GM18505 (cell line): ENCODE data around the gene TIMM8B.
"Not testable (repeated sequence)": the region's sequence is repeated elsewhere in the genome, so short reads cannot be mapped to it uniquely, and the experiment has no call there.

Source experiments
- ATAC-seq: cut with Tn5 transposase; IDR thresholded peaks from one replicate; pipeline ENCODE4 v1.9.1; 2021; ENCODE audit not compliant: unreplicated experiment
- POLR2A ChIP-seq: IDR thresholded peaks from 4 replicates; pipeline ENCODE4 v1.6.1; 2011; ENCODE audit warnings: borderline replicate concordance; ENCODE audit not compliant: insufficient read depth, insufficient read length; ENCODE audit errors: extremely low read depth

Gene TIMM8B

DNA sequence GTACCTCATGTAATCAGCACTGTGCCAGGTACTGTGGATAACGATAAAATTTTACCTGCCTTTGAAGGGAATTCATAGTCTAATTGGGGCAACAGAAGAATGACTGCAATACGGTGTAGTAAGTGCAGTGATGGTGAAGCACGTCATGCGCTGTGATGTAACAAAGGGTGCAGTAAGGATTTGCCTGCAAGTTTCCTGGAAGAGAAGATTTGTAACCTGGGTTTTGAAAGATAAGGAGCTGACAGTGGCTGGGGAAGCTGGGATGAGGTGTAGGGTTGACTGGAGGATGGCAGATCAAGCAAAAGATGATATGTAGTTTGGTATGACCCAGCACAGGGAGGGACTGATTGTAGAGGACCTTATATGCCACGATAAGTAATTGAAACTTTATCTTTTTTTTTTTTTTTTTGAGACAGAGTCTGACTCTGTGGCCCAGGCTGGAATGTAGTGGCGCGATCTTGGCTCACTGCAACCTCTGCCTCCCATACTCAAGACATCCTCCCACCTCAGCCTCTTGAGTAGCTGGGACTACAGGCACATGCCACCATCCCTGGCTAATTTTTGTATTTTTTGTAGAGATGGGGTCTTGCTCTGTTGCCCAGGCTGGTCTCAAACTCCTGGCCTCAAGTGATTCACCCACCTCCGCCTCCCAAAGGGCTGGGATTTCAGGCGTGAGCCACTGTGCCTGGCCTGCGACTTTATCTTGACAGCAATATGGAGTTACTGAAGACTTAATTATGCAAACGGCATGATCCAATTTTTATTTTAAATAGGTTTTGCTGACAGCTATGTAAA lies 11.4 kb upstream of the TIMM8B start:
- no peak for ATAC-seq
- TF ChIP-seq POLR2A = no peak

GRCh38 chr11:112096194-112096593 lies 9.6 kb upstream of the TIMM8B start:
- TF ChIP-seq POLR2A = no peak
- ATAC-seq = no peak

DNA sequence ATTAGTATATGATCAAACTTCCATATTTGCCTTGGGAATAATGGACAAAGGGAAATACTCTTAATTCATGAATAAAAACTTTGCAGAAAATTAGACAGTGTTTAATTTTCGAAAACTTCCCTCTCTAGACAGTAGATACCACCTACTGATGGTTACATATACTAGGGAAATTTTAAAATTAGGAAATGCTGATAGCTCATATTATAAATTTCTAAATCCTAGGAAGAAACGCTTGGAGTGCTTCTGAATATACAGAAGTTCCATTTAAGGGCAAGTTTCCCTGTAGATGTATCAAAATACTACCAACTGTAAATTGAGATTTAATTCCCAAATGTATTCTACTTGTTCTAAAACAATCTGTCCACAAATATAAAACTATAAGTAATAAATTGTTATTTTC lies 8.7 kb upstream of the TIMM8B start:
- ATAC-seq = not testable (repeated sequence)

- no peak for ATAC-seq
- no peak for TF ChIP-seq POLR2A
Observed at GRCh38 chr11:112087212-112087611, 656 bp upstream of the TIMM8B start.

- no peak for TF ChIP-seq POLR2A
- peak; percentile 28 for ATAC-seq
Observed at GRCh38 chr11:112085822-112086421, 634 bp downstream of the TIMM8B start.

DNA sequence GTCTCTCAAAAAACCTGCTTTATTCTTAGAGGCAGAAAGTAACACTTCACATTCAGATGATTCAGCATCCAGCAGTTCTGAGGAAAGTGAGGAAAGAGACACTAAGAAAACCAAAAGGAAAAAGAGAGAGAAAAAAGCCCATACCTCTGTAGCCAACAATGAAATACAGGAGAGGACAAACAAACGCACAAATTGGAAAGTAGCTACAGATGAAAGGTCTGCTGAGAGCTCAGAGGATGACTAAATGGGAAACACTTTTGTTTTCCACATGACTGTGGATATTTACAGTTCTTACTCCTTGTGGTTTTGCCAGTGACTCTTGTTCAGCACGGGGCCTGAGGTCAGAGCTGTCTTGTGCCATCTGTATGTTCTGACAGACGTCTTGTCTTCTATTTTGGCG lies 3.8 kb downstream of the TIMM8B start:
- TF ChIP-seq POLR2A = no peak
- no peak for ATAC-seq

DNA sequence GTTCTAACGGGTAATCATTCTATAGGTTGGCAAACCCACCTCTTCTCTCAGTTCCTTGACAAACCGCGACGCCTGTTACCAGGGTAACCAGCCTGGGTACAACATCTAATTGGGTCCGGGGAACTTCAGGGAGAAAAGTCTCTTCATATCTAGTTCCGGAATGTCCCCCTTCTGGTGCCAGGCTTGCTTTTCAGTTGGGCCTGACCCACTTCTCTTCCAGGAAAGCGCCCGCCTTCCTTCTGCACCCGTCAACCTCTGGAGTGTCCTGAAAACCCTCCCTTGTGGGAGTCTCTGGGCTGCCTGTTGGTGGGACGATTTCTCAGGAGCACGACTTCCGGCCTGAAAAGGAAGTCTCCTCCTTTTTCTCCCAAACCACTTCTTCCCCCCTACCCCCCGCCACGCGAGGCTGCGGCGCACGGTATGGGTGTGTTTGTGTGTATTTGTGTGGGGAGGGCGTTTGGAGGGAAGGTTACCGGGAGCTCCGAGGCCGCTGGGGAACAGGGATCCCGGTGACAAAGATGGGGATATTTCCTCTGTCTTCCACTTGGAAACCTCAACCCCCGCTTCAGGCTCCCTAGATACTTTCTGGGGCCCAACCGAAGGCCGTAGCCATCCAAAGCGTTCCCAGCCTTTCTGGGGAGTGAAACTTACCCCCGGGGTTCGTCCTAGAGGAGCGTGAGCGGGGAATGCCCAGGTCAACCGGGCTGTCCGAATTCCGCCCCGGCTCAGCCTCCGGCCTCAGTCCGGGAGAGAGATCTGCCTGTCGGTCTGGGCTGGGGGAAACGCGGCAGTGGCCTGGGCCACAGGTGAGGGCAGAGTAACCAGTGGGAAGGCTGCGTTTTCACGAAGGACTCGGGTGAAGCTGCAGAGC lies 12.4 kb downstream of the TIMM8B start, which contains the start of the genes NKAPD1 and PIH1D2:
TSS of gene NKAPD1 (plus strand) at position 359 of the 871 bp plus-strand sequence. CDS start 1,276 bp downstream, outside the sequence.
TSS of gene PIH1D2 (minus strand) at position 77 of the 871 bp plus-strand sequence. CDS start 843 bp downstream, outside the sequence.
- TF ChIP-seq POLR2A = peak; percentile 65
- ATAC-seq = peak; percentile 84

GRCh38 chr11:112062923-112063322 lies 23.6 kb downstream of the TIMM8B start:
- no peak for TF ChIP-seq POLR2A
- no peak for ATAC-seq

- ATAC-seq = no peak
Observed at GRCh38 chr11:112058103-112058502, 28.5 kb downstream of the TIMM8B start.

DNA sequence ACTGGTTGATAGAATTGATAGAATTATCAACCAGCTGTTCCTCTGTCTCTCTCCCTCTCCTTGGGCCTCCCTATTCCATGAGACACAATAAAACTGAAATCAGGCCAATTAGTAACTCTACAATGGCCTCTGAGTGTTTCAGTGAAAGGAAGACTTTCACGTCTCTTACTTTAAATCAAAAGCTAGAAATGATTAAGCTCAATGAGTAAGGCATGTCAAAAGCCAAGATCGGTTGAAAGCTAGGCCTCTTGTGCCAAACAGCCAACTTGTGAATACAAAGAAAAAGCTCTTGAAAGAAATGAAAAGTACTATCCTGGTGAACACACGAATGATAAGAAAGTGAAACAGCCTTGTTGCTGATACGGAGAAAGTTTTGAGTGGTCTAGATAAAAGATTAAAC lies 29.4 kb downstream of the TIMM8B start:
- TF ChIP-seq POLR2A = no peak
- no peak for ATAC-seq

More at GRCh38 chr11:112058103-112058502, 28.5 kb downstream of the TIMM8B start:
- TF ChIP-seq POLR2A = no peak

DNA sequence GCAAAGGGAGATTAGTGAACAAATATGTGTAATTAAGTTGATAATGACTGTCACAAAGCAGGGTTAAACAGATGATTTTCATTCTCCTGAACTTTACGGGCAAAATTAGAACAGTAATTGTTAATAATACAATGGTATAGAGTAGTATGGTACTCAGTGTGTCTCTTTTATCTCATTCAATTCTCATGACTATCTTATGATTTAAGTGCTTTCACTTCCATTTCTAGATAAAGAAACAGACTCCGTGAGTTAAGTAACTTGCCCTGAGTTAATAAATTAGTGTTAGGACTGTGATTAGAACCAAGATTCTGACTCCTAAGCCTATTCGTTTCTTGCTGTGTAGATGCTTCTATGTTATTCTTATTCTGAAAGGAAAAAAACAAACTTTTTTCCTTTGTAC lies 34.8 kb downstream of the TIMM8B start:
- TF ChIP-seq POLR2A = no peak
- no peak for ATAC-seq

- ATAC-seq = no peak
- TF ChIP-seq POLR2A = no peak
Observed at GRCh38 chr11:112050721-112051120, 35.8 kb downstream of the TIMM8B start.

- TF ChIP-seq POLR2A = no peak
Observed at GRCh38 chr11:112049777-112050176, 36.8 kb downstream of the TIMM8B start.

DNA sequence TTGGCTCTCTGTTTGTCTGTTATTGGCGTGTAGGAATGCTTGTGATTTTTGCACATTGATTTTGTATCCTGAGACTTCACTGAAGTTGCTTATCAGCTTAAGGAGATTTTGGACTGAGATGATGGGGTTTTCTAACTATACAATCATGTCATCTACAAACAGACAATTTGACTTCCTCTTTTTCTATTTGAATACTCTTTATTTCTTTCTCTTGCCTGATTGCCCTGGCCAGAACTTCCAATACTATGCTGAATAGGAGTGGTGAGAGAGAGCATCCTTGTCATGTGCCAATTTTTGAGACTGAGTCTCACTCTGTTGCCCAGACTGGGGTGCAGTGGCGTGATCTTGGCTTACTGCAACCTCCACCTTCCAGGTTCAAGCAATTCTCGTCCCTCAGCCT lies 38.3 kb downstream of the TIMM8B start:
- not testable (repeated sequence) for ATAC-seq

More at GRCh38 chr11:112049777-112050176, 36.8 kb downstream of the TIMM8B start:
- ATAC-seq = no peak

- ATAC-seq = not testable (repeated sequence)
Observed at GRCh38 chr11:112046647-112047046, 39.9 kb downstream of the TIMM8B start.
